ENCODE measurements around the gene NAB1.
A peak's percentile ranks its signal among the peaks of the same experiment; 100 is the strongest.
"Not testable (repeated sequence)": the region's sequence is repeated elsewhere in the genome, so short reads cannot be mapped to it uniquely, and the experiment has no call there.

Gene NAB1

GRCh38 chr2:190698895-190699294, 50.0 kb downstream of the NAB1 start:
- no peak overlapping the region for H3K27ac ChIP-seq
- H3K4me3 ChIP-seq (ENCODE audit: low read depth, low read length): no peak overlapping the region
- no peaks in the 10 kb centered on the region for H3K36me3 ChIP-seq
- TF ChIP-seq, protein P1, sequence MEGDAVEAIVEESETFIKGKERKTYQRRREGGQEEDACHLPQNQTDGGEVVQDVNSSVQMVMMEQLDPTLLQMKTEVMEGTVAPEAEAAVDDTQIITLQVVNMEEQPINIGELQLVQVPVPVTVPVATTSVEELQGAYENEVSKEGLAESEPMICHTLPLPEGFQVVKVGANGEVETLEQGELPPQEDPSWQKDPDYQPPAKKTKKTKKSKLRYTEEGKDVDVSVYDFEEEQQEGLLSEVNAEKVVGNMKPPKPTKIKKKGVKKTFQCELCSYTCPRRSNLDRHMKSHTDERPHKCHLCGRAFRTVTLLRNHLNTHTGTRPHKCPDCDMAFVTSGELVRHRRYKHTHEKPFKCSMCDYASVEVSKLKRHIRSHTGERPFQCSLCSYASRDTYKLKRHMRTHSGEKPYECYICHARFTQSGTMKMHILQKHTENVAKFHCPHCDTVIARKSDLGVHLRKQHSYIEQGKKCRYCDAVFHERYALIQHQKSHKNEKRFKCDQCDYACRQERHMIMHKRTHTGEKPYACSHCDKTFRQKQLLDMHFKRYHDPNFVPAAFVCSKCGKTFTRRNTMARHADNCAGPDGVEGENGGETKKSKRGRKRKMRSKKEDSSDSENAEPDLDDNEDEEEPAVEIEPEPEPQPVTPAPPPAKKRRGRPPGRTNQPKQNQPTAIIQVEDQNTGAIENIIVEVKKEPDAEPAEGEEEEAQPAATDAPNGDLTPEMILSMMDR (IDR thresholded peaks at IDR 0.05; ENCODE audit: low read depth, low read length): 0 out of 2 replicates have a peak, but pooled peaks have one; percentile 6
- no peak for DNase-seq
- no peaks in the 10 kb centered on the region for H3K9me3 ChIP-seq (ENCODE audit: severe bottlenecking)
- H3K27me3 ChIP-seq (ENCODE audit: insufficient read depth, low read depth, severe bottlenecking): no peaks in the 10 kb centered on the region

GRCh38 chr2:190701586-190701985, 52.7 kb downstream of the NAB1 start:
- H3K27me3 ChIP-seq (ENCODE audit: insufficient read depth, low read depth, severe bottlenecking): no peaks in the 10 kb centered on the region
- no peak for DNase-seq
- H3K9me3 ChIP-seq (ENCODE audit: severe bottlenecking): no peaks in the 10 kb centered on the region
- H3K27ac ChIP-seq: no peak overlapping the region
- TF ChIP-seq, protein P1 (IDR thresholded peaks at IDR 0.05; ENCODE audit: low read depth, low read length): no peak
- H3K4me3 ChIP-seq (ENCODE audit: low read depth, low read length): no peak overlapping the region
- no peaks in the 10 kb centered on the region for H3K36me3 ChIP-seq

- no peak for DNase-seq
- H3K9me3 ChIP-seq (ENCODE audit: severe bottlenecking): no peaks in the 10 kb centered on the region
- H3K27ac ChIP-seq: no peak overlapping the region
- TF ChIP-seq, protein P1 (IDR thresholded peaks at IDR 0.05; ENCODE audit: low read depth, low read length): no peak
- H3K4me3 ChIP-seq (ENCODE audit: low read depth, low read length): no peak overlapping the region
- H3K36me3 ChIP-seq: no peaks in the 10 kb centered on the region
- H3K27me3 ChIP-seq (ENCODE audit: insufficient read depth, low read depth, severe bottlenecking): no peaks in the 10 kb centered on the region
Measured at GRCh38 chr2:190705280-190705679, 56.4 kb downstream of the NAB1 start.

GRCh38 chr2:190707726-190708125, 58.8 kb downstream of the NAB1 start:
- Histone ChIP-seq H3K27ac (no peak overlapping the region), H3K27me3 (ENCODE audit: insufficient read depth, low read depth, severe bottlenecking) (no peaks in the 10 kb centered on the region)
- TF ChIP-seq, protein P1 (IDR thresholded peaks at IDR 0.05; ENCODE audit: low read depth, low read length): no peak

DNA sequence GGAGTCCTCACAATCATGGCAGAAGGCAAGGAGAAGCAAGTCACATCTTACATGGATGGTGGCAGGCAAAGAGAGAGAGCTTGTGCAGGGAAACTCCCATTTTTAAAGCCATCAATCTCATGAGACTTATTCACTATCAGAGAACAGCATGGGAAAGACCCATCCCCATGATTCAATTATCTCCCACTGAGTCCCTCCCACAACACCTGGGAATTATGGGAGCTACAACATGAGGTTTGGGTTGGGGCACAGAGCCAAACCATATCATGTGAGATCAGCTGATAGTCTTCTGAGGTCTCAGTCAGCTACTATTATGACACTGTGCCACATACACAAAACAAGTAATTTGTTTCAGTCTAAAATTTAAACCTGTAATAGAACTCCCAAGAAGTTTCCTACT, 59.8 kb downstream of the NAB1 start:
- H3K4me3 ChIP-seq (ENCODE audit: low read depth, low read length); DNase-seq; H3K36me3 ChIP-seq; H3K9me3 ChIP-seq (ENCODE audit: severe bottlenecking); H3K27me3 ChIP-seq (ENCODE audit: insufficient read depth, low read depth, severe bottlenecking); H3K27ac ChIP-seq: not testable (repeated sequence)

More at GRCh38 chr2:190707726-190708125, 58.8 kb downstream of the NAB1 start:
- no peak for DNase-seq
- Histone ChIP-seq H3K36me3 (no peaks in the 10 kb centered on the region), H3K4me3 (ENCODE audit: low read depth, low read length) (no peak overlapping the region), H3K9me3 (ENCODE audit: severe bottlenecking) (no peaks in the 10 kb centered on the region)

GRCh38 chr2:190711069-190711468, 62.2 kb downstream of the NAB1 start:
- TF ChIP-seq, protein P1 (IDR thresholded peaks at IDR 0.05; ENCODE audit: low read depth, low read length): no peak
- DNase-seq: no peak
- H3K4me3 ChIP-seq (ENCODE audit: low read depth, low read length): no peak overlapping the region
- H3K9me3 ChIP-seq (ENCODE audit: severe bottlenecking): peaks cover 2% of the 10 kb centered on the region
- H3K27me3 ChIP-seq (ENCODE audit: insufficient read depth, low read depth, severe bottlenecking): no peaks in the 10 kb centered on the region
- no peaks in the 10 kb centered on the region for H3K36me3 ChIP-seq
- no peak overlapping the region for H3K27ac ChIP-seq

Measured in WERI-Rb-1 (cell line).